Measurements from ENCODE around the gene CDHR2. TPM values are rescaled to one million over a fixed set of nuclear protein-coding genes. Genes with fewer than 3 reads are reported as not detected.

Gene CDHR2
- total and polyA plus RNA-seq, 11 donors, result 0.07 to 0.67 (median 0.35) TPM; not detected in 6

- H3K4me3 ChIP-seq, result no peak overlapping the region
- peaks cover 0 to 12% (median 0%) of the 10 kb centered on the region in 9 donors for H3K27me3 ChIP-seq
- H3K9me3 ChIP-seq, result no peaks in the 10 kb centered on the region
- intact Hi-C loops (cut with DNase I), result loop anchor here in 6 of 10 donors (2.0 to 10.0 kb wide), 4 partner anchors 71 to 73 kb away; partner anchors contain the start of gene TSPAN17 (in 5 of the 6)
- H3K36me3 ChIP-seq, result no peaks in the 10 kb centered on the region
- DNase-seq, result no peak
- ATAC-seq, result no peak
- TF ChIP-seq POLR2A (IDR thresholded peaks at IDR 0.05) (no peak), CTCF (IDR thresholded peaks at IDR 0.05) (peak in 4 of 12 donors; percentile 3 to 33 (median 11))
- 31 to 47% (median 42%) methylated on average over 10 of the region's 10 CpGs for WGBS, 4 donors
- H3K27ac ChIP-seq, result no peak overlapping the region
- peaks cover 0 to 4% (median 0%) of the 10 kb centered on the region in 12 donors for H3K4me1 ChIP-seq
Observed at GRCh38 chr5:176574297-176574591, 25.1 kb downstream of the CDHR2 start.

GRCh38 chr5:176575066-176575465, 25.9 kb downstream of the CDHR2 start:
- DNase-seq (no peak), ATAC-seq (no peak)
- no peaks in the 10 kb centered on the region for H3K9me3 ChIP-seq
- peaks cover 0 to 12% (median 0%) of the 10 kb centered on the region in 9 donors for H3K27me3 ChIP-seq
- WGBS, 4 donors, result 86 to 100% (median 91%) methylated on average over 2 to 14 of the region's 14 CpGs
- H3K4me1 ChIP-seq, result peaks cover 0 to 4% (median 0%) of the 10 kb centered on the region in 12 donors
- H3K36me3 ChIP-seq, result no peaks in the 10 kb centered on the region
- intact Hi-C loops (cut with DNase I), result loop anchor here in 7 of 10 donors (2.0 to 10.0 kb wide), 4 partner anchors 67 to 72 kb away; partner anchors contain the start of gene TSPAN17 (in 4 of the 7)
- no peak overlapping the region for H3K4me3 ChIP-seq
- TF ChIP-seq POLR2A (IDR thresholded peaks at IDR 0.05) (no peak), CTCF (IDR thresholded peaks at IDR 0.05) (no peak)
- no peak overlapping the region for H3K27ac ChIP-seq

GRCh38 chr5:176575488-176576422, 26.6 kb downstream of the CDHR2 start:
- ATAC-seq, result no peak
- intact Hi-C loops (cut with DNase I), result loop anchor here in 7 of 10 donors (2.0 to 10.0 kb wide), 4 partner anchors 67 to 71 kb away; partner anchors contain the start of gene TSPAN17 (in 4 of the 7)
- H3K4me3 ChIP-seq, result no peak overlapping the region
- peaks cover 0 to 4% (median 0%) of the 10 kb centered on the region in 12 donors for H3K4me1 ChIP-seq
- H3K36me3 ChIP-seq, result no peaks in the 10 kb centered on the region
- no peak overlapping the region for H3K27ac ChIP-seq
- DNase-seq, result peak in 1 of 5 donors; percentile 14
- peaks cover 0 to 12% (median 0%) of the 10 kb centered on the region in 9 donors for H3K27me3 ChIP-seq
- H3K9me3 ChIP-seq, result no peaks in the 10 kb centered on the region
- WGBS, 4 donors, result 86 to 88% (median 86%) methylated on average over 25 to 37 of the region's 37 CpGs
- TF ChIP-seq CTCF (IDR thresholded peaks at IDR 0.05) (no peak), POLR2A (IDR thresholded peaks at IDR 0.05) (no peak)

Data from heart left ventricle (tissue), 16 donors.